IPS-15b (cell line): ENCODE measurements around the gene RAMAC.
"Not testable (repeated sequence)": the region's sequence is repeated elsewhere in the genome, so short reads cannot be mapped to it uniquely, and the experiment has no call there.

ENCODE experiments used
- H3K27me3 ChIP-seq: one replicate; pipeline ENCODE4 v1.6.1; 2013; ENCODE audit warnings: low read length; ENCODE audit not compliant: control insufficient read depth, insufficient read depth
- H3K36me3 ChIP-seq: one replicate; pipeline ENCODE4 v1.6.1; 2013; ENCODE audit warnings: low read length; ENCODE audit not compliant: control insufficient read depth, insufficient read depth
- H3K4me1 ChIP-seq: one replicate; pipeline ENCODE4 v1.6.1; 2013; ENCODE audit warnings: mild to moderate bottlenecking, low read length; ENCODE audit not compliant: control insufficient read depth, insufficient read depth
- H3K4me3 ChIP-seq: one replicate; pipeline ENCODE4 v1.5.1; 2013; ENCODE audit warnings: low read depth, low read length
- H3K9ac ChIP-seq: one replicate; pipeline ENCODE4 v1.6.1; 2013; ENCODE audit warnings: low read depth, mild to moderate bottlenecking, low read length
- H3K9me3 ChIP-seq: one replicate; pipeline ENCODE4 v1.6.1; 2013; ENCODE audit warnings: mild to moderate bottlenecking, low read length; ENCODE audit not compliant: control insufficient read depth, insufficient read depth

RAMAC gene

GRCh38 chr15:82995938-82996337 lies 9.9 kb downstream of the RAMAC start:
- H3K36me3 ChIP-seq, result no peaks in the 10 kb centered on the region

GRCh38 chr15:82999426-82999825 lies 13.4 kb downstream of the RAMAC start:
- Histone ChIP-seq H3K9ac (no peak overlapping the region), H3K36me3 (no peaks in the 10 kb centered on the region), H3K9me3 (no peaks in the 10 kb centered on the region), H3K4me1 (no peaks in the 10 kb centered on the region), H3K4me3 (no peak overlapping the region), H3K27me3 (no peaks in the 10 kb centered on the region)

More at GRCh38 chr15:82995938-82996337, 9.9 kb downstream of the RAMAC start:
- Histone ChIP-seq H3K9me3 (no peaks in the 10 kb centered on the region), H3K9ac (no peak overlapping the region), H3K4me3 (no peak overlapping the region), H3K4me1 (no peaks in the 10 kb centered on the region), H3K27me3 (no peaks in the 10 kb centered on the region)

GRCh38 chr15:82999905-83000671 lies 14.1 kb downstream of the RAMAC start:
- H3K27me3 ChIP-seq, result no peaks in the 10 kb centered on the region
- no peaks in the 10 kb centered on the region for H3K9me3 ChIP-seq
- no peaks in the 10 kb centered on the region for H3K36me3 ChIP-seq
- H3K4me1 ChIP-seq, result no peaks in the 10 kb centered on the region
- no peak overlapping the region for H3K4me3 ChIP-seq
- H3K9ac ChIP-seq, result no peak overlapping the region

GRCh38 chr15:83000672-83001031 lies 14.6 kb downstream of the RAMAC start:
- not testable (repeated sequence) for H3K9ac ChIP-seq, H3K36me3 ChIP-seq, H3K27me3 ChIP-seq, H3K9me3 ChIP-seq, H3K4me1 ChIP-seq, H3K4me3 ChIP-seq

GRCh38 chr15:83010709-83011270 lies 24.8 kb downstream of the RAMAC start:
- H3K9ac ChIP-seq, result peak overlapping the region; percentile 67
- no peaks in the 10 kb centered on the region for H3K9me3 ChIP-seq
- peaks cover 3% of the 10 kb centered on the region for H3K4me1 ChIP-seq
- H3K27me3 ChIP-seq, result no peaks in the 10 kb centered on the region
- H3K36me3 ChIP-seq, result peaks cover 3% of the 10 kb centered on the region
- H3K4me3 ChIP-seq, result peak overlapping the region; percentile 98

GRCh38 chr15:83011271-83012075 lies 25.5 kb downstream of the RAMAC start, which contains the start of gene C15orf40:
C15orf40 (minus strand) TSS chr15:83011639; CDS start chr15:83011607, 32 bp downstream.
- no peaks in the 10 kb centered on the region for H3K9me3 ChIP-seq
- peaks cover 3% of the 10 kb centered on the region for H3K36me3 ChIP-seq
- no peaks in the 10 kb centered on the region for H3K27me3 ChIP-seq
- H3K4me3 ChIP-seq, result peak within 1 kb of the TSS; percentile 98
- H3K4me1 ChIP-seq, result peaks cover 3% of the 10 kb centered on the region
- H3K9ac ChIP-seq, result peak within 1 kb of the TSS; percentile 67

GRCh38 chr15:83012076-83012426 lies 26.0 kb downstream of the RAMAC start:
- Histone ChIP-seq H3K4me3 (peak overlapping the region; percentile 98), H3K9ac (peak overlapping the region; percentile 67), H3K4me1 (peaks cover 3% of the 10 kb centered on the region), H3K36me3 (no peaks in the 10 kb centered on the region), H3K9me3 (no peaks in the 10 kb centered on the region), H3K27me3 (no peaks in the 10 kb centered on the region)

- Histone ChIP-seq H3K4me1 (peaks cover 3% of the 10 kb centered on the region), H3K27me3 (no peaks in the 10 kb centered on the region), H3K36me3 (no peaks in the 10 kb centered on the region), H3K4me3 (peak overlapping the region; percentile 98), H3K9ac (no peak overlapping the region), H3K9me3 (no peaks in the 10 kb centered on the region)
These were observed 26.6 kb downstream of the RAMAC start for GRCh38 chr15:83012636-83013035.

GRCh38 chr15:83014205-83014653 lies 28.2 kb downstream of the RAMAC start:
- no peaks in the 10 kb centered on the region for H3K36me3 ChIP-seq
- H3K9me3 ChIP-seq, result no peaks in the 10 kb centered on the region
- H3K9ac ChIP-seq, result no peak overlapping the region
- H3K4me1 ChIP-seq, result peaks cover 3% of the 10 kb centered on the region
- no peaks in the 10 kb centered on the region for H3K27me3 ChIP-seq
- H3K4me3 ChIP-seq, result no peak overlapping the region

GRCh38 chr15:83015361-83015760 lies 29.4 kb downstream of the RAMAC start:
- peaks cover 2% of the 10 kb centered on the region for H3K4me1 ChIP-seq
- peaks cover 6% of the 10 kb centered on the region for H3K36me3 ChIP-seq
- H3K27me3 ChIP-seq, result no peaks in the 10 kb centered on the region
- no peak overlapping the region for H3K4me3 ChIP-seq
- no peaks in the 10 kb centered on the region for H3K9me3 ChIP-seq
- no peak overlapping the region for H3K9ac ChIP-seq

GRCh38 chr15:83016906-83017305 lies 30.9 kb downstream of the RAMAC start:
- Histone ChIP-seq H3K9ac (no peak overlapping the region), H3K9me3 (no peaks in the 10 kb centered on the region), H3K36me3 (peaks cover 8% of the 10 kb centered on the region), H3K4me1 (no peaks in the 10 kb centered on the region), H3K4me3 (no peak overlapping the region), H3K27me3 (no peaks in the 10 kb centered on the region)
